Measurements from ENCODE around the gene FBXL7. TPM values are rescaled to one million over a fixed set of nuclear protein-coding genes. Genes with fewer than 3 reads are reported as not detected.

The FBXL7 gene
- total RNA-seq, 1 experiment from 2014 or later = not detected

DNA sequence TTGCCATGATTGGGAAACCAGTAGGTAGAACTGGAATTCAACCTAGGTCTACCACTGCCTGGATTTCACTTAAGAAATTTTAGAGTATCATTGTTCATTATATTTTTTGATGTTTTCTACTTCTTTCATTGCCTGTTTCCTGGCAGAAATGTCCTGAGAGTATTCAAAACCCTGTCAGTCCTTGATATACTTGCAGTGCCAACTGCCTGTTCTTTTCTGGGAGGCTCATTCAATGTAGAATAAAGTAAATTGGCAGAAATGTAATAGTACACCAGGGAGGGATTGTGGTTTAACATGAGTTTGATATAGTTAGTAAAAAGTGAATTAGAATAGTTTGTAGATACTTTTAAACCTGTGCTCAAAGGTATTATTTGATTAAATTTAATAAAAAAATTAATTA is 286.3 kb downstream of the FBXL7 start:
- Histone ChIP-seq H3K27me3 (ENCODE audit: control insufficient read depth, insufficient read depth, low read length) (no peaks in the 10 kb centered on the region; the same call in 1 of the 2 replicates), H3K9me3 (ENCODE audit: control insufficient read depth, insufficient read depth, low read depth, low read length) (no peaks in the 10 kb centered on the region), H3K4me3 (ENCODE audit: low read depth in 2 of 2, low read length in 2 of 2) (no peak overlapping the region), H3K27ac (ENCODE audit: low read length) (no peak overlapping the region), H3K4me1 (ENCODE audit: control insufficient read depth, insufficient read depth, low read length) (no peaks in the 10 kb centered on the region), H3K36me3 (ENCODE audit: control insufficient read depth, insufficient read depth, low read length) (no peaks in the 10 kb centered on the region)
- in situ Hi-C loops (cut with HindIII; ENCODE audit: low pct_unique_long_range_greater_than_20kb, low sequenced_read_pairs) (no loop called here), intact Hi-C loops (cut with micrococcal nuclease; ENCODE audit: unreplicated experiment) (no loop called here)
- ChIA-PET CTCF (no interaction called here), POLR2A (no interaction called here)
- BruUV-seq (replicated peaks) = no TSS peak
- ATAC-seq = no peak
- TF ChIP-seq TCF7L2 (IDR thresholded peaks at IDR 0.05; ENCODE audit: low read depth, low read length) (no peak), SIN3A (IDR thresholded peaks at IDR 0.05; ENCODE audit: borderline replicate concordance, insufficient read depth, low read depth, low read length) (no peak), CTCF (IDR thresholded peaks at IDR 0.05) (no peak), POLR2AphosphoS5 (IDR thresholded peaks at IDR 0.05; ENCODE audit: low read depth, low read length) (no peak), REST (IDR thresholded peaks at IDR 0.05; ENCODE audit: insufficient read depth in 1 of 2, low read depth in 2 of 2, low read length in 1 of 2) (no peak)
- DNase-seq (ENCODE audit: low read depth, low spot score) = no peak

GRCh38 chr5:15786884-15787283 is 286.9 kb downstream of the FBXL7 start:
- no peak for TF ChIP-seq TCF7L2 (IDR thresholded peaks at IDR 0.05; ENCODE audit: low read depth, low read length)
- TF ChIP-seq REST (IDR thresholded peaks at IDR 0.05; ENCODE audit: insufficient read depth in 1 of 2, low read depth in 2 of 2, low read length in 1 of 2) = no peak
- no peak for TF ChIP-seq CTCF (IDR thresholded peaks at IDR 0.05)
- TF ChIP-seq SIN3A (IDR thresholded peaks at IDR 0.05; ENCODE audit: borderline replicate concordance, insufficient read depth, low read depth, low read length) = no peak
- no peak for TF ChIP-seq POLR2AphosphoS5 (IDR thresholded peaks at IDR 0.05; ENCODE audit: low read depth, low read length)
- H3K4me3 ChIP-seq (ENCODE audit: low read depth in 2 of 2, low read length in 2 of 2) = no peak overlapping the region
- no peaks in the 10 kb centered on the region for H3K36me3 ChIP-seq (ENCODE audit: control insufficient read depth, insufficient read depth, low read length)
- in situ Hi-C loops (cut with HindIII; ENCODE audit: low pct_unique_long_range_greater_than_20kb, low sequenced_read_pairs) = no loop called here
- H3K27me3 ChIP-seq (ENCODE audit: control insufficient read depth, insufficient read depth, low read length) = no peaks in the 10 kb centered on the region; the same call in 1 of the 2 replicates
- DNase-seq (ENCODE audit: low read depth, low spot score) (no peak), ATAC-seq (no peak)
- H3K27ac ChIP-seq (ENCODE audit: low read length) = no peak overlapping the region
- BruUV-seq (replicated peaks) = no TSS peak
- no peaks in the 10 kb centered on the region for H3K9me3 ChIP-seq (ENCODE audit: control insufficient read depth, insufficient read depth, low read depth, low read length)
- POLR2A ChIA-PET = no interaction called here
- H3K4me1 ChIP-seq (ENCODE audit: control insufficient read depth, insufficient read depth, low read length) = no peaks in the 10 kb centered on the region
- intact Hi-C loops (cut with micrococcal nuclease; ENCODE audit: unreplicated experiment) = no loop called here
- CTCF ChIA-PET = no interaction called here

All from Panc1 (cell line).